NCI-H1092 (cell line): ENCODE results near the gene MEF2C.
A peak's percentile ranks its signal among the peaks of the same experiment; 100 is the strongest.
"Not testable (repeated sequence)": the region's sequence is repeated elsewhere in the genome, so short reads cannot be mapped to it uniquely, and the experiment has no call there.

Experiments
- DNase-seq: peaks from one replicate; lab custom pipeline; 2025; lab: John Stamatoyannopoulos, UW

The MEF2C gene

GRCh38 chr5:88883059-88883835 lies at the start of gene MEF2C:
Gene MEF2C, minus strand, starts transcription at chr5:88883184. Its CDS starts 59,396 bp downstream, at chr5:88823788.
- peak; percentile 40 for DNase-seq

- no peak for DNase-seq
Measured at GRCh38 chr5:88932541-88932940, 49.6 kb upstream of the MEF2C start.

GRCh38 chr5:88930335-88930734 lies 47.4 kb upstream of the MEF2C start:
- no peak for DNase-seq

- DNase-seq: no peak
Measured at GRCh38 chr5:88929385-88929784, 46.4 kb upstream of the MEF2C start.

GRCh38 chr5:88926774-88927173 lies 43.8 kb upstream of the MEF2C start:
- no peak for DNase-seq

- no peak for DNase-seq
Measured at GRCh38 chr5:88925692-88926490, 42.9 kb upstream of the MEF2C start.

- no peak for DNase-seq
Measured at GRCh38 chr5:88924330-88924657, 41.3 kb upstream of the MEF2C start.

- no peak for DNase-seq
Measured at GRCh38 chr5:88923623-88924329, 40.8 kb upstream of the MEF2C start.

GRCh38 chr5:88912743-88913142 lies 29.8 kb upstream of the MEF2C start:
- DNase-seq: not testable (repeated sequence)

- not testable (repeated sequence) for DNase-seq
Measured at GRCh38 chr5:88911059-88911572, 28.1 kb upstream of the MEF2C start.

- not testable (repeated sequence) for DNase-seq
Measured at GRCh38 chr5:88904478-88904877, 21.5 kb upstream of the MEF2C start.

- not testable (repeated sequence) for DNase-seq
Measured at GRCh38 chr5:88903966-88904365, 21.0 kb upstream of the MEF2C start.

- DNase-seq: not testable (repeated sequence)
Measured at GRCh38 chr5:88901077-88901476, 18.1 kb upstream of the MEF2C start.

- DNase-seq: no peak
Measured at GRCh38 chr5:88899096-88899737, 16.2 kb upstream of the MEF2C start.

GRCh38 chr5:88897748-88898147 lies 14.8 kb upstream of the MEF2C start:
- no peak for DNase-seq

- DNase-seq: no peak
Measured at GRCh38 chr5:88895681-88896501, 12.9 kb upstream of the MEF2C start.

- DNase-seq: no peak
Measured at GRCh38 chr5:88892669-88893068, 9.7 kb upstream of the MEF2C start.

GRCh38 chr5:88890070-88890781 lies 7.2 kb upstream of the MEF2C start:
- DNase-seq: no peak

- peak; percentile 2 for DNase-seq
Measured at GRCh38 chr5:88889189-88890069, 6.4 kb upstream of the MEF2C start.

GRCh38 chr5:88888848-88889188 lies 5.8 kb upstream of the MEF2C start:
- no peak for DNase-seq
